Stimulated activated CD4-positive, alpha-beta T cell treated with anti-CD3 and anti-CD28 coated beads, Interleukin-1b, Interleukin-23, amount 100 ng/mL, for 48 hours (primary cell): ENCODE results near the gene LOX.
"Not testable (repeated sequence)": the region's sequence is repeated elsewhere in the genome, so short reads cannot be mapped to it uniquely, and the experiment has no call there.

Experiments used
- DNase-seq: peaks from one replicate; pipeline ENCODE4 v3.0.0-alpha.2; 2020

Gene LOX

DNA sequence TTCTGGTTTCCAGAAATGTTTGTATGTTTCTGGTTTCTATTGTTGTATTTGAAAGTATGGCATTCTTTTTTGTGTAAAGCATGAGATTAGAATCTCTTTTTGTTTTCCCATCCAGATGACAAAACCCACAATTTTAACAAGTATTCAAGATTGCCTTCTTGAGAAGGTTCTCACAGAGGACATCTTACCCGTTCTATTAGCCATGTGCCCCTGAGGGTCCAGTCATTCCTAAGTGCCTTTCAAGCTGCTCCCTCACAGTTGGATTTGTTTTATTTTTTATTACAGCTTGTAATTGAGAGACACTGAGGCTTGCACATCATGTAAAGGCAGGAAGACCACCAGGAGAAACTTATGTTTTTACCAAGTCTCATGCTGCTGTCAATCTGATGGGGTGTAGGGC lies 19.3 kb upstream of the LOX start:
- DNase-seq = no peak

DNA sequence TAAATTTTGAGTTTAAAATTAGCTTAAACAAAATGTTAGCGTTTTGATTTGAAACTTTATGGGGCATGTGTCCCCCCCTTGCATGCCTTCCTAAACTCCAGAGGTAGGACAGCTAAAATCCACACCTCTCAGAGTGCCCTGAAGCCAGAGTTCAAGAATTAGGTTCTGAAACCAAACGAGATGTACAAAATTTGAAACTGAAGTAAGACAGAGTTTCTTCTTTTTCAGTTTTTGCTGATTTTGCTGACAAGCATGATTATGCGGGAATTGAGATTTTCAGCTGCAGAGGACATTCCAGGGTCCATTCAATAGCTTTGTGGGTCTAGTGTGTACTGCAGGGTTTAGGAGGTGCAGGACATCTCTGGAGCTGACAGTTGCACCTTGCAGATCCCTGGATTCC lies 17.1 kb upstream of the LOX start:
- DNase-seq = no peak

DNA sequence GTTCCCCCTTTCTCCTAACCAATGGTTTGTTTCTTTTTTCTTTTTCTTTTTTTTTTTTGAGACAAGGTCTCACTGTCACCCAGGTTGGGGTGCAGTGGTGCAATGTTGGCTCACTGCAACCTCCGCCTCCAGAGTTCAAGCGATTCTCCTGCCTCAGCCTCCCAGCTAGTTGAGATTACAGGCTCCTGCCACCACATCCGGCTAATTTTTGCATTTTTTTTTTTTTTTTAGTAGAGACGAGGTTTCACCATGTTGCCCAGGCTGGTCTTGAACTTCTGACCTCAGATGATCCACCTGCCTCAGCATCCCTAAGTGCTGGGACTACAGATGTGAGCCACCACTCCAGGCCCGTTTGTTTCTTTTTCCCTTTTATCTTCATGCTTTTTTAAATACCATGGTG lies 16.2 kb upstream of the LOX start:
- DNase-seq = not testable (repeated sequence)

DNA sequence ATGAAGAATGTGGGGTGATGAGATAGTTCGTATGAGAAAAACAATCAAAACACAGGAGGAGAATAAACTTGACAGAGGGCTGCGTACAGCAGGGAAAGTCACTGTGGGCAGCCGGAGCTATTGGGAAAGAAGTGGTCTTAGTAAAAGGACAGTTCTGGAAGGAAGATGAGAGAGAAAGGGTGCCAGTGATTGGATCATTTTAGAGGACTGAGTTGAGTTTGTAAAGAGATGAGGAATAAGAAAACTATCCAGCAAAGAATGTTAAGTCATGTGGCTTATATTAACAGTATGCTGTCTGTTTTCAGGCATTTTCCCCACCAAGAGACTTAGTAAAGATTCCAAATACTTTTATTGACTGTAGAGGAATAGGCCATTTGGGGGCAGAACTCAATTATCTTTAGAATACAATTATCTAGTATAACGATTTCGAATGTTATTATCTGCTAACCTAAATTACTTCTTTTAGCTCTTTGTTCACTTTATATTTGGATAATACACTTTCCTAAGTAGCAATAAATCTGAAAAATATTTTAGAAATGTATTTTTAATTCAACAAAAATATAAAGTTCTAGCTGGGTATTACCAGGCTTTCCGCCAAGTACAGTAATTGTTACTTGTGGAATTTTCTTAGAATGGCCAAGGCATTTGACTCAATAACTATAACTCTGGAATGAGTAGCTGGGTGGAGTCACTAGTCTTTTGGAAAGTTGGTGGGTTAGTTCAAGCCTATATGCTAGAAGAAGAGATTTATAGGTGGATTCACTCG lies 15.5 kb upstream of the LOX start:
- no peak for DNase-seq

DNA sequence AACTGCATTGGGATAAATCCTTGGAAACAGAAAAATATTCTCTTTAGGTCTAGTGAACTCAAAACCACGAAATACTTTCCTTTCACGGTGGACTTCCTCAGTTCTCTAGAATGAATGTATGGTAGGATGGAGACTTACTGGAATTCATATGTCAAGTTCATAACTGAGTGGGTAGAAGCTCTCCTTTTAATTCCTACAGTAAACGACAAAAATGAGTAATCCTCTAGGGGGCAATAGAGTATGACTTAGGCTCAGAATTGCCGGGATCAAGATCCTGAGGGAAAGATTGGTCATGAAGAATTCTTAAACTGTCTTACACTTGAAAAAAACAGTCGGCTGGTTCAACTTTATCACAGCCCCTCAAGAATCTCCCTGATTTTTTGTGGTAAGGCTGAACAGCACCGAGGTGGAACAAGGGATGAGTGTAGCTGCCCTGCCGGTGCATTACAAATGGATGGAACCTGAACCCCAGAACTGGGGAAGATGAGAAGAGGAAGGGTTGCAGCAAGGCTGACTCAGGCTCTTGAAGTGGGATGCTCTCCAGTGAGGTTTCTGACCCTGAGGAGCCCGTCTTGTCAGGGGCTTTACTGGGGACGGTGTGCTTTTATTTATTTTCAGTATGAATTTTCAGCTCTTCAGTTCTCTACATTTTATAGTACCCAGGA lies 14.0 kb upstream of the LOX start:
- DNase-seq = no peak

DNA sequence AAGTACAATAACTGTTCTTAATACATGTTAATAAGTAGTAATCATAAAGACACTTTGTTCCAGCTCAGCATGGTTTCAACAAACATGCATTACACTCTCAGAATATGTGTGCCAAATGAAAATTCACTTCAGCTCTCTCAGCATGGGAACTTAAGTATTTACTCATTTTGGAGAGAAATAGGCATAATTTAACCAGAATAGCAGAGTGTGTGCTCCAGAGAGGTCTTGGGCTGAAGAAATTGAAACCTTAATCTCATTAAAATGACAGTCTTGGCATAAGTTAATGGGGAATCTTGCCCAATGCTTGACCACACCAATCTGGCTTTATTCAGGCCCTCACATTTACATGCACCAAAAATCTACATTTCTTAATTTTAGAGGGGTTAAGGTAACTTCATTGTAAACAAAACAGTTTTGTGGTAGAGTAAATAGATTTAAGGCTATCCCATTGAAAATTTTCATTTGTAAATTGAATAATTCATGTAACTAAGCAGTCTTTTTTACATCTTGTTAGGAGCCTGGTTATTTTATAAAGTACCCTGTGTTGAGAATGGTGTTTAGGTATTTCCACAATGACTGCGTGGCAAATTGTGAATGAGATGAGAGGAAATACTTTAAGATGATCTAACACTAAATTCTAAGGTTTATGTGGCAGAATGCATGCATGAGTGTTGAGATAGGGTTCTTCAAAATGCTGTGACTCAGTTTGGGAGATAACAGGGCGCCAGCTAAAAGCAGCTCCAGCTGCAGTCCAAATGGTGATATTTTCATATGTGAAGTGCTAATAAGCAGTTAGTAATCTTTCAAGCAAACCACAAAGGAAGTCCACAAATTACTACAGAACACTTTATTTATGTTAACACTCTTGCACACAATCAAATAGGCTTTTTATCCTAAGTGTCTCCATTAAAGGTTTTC lies 11.3 kb upstream of the LOX start:
- DNase-seq = no peak

DNA sequence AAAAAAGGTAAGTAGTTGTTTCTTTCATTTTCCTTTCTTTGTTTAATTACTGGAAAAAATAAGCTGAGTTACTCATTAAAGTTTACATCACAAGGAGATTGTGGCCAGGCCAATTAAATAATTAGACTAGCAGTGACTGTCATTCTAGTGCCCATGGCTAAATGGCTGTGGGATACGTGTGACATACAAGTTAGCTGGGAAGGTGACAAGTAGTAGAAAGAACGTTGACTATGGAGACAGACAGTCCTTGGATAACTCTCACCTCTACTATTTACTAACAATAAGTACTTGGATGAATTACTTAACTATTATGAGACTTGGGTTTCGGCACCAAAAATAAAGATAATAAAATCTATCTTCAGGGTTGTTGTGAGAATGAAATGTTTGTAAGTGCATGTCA lies 7.0 kb upstream of the LOX start:
- DNase-seq = no peak

DNA sequence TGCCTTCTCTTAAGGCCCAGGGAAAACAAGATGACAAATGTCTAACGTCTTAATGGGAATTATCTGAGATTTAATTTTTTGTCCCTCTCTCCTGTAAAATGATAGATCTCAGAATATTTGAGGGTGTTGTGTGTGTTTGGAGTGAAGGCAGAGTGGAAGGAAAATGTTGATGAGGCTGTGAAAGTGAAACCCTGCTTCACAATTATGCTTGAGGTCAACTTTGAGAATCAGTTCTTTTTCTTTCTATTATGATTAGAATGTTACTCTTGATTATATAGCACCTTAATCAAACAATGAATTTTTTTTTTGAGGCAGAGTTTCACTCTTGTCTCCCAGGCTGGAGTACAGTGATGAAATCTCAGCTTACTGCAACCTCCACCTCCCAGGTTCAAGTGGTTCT lies 5.5 kb upstream of the LOX start:
- DNase-seq = no peak

DNA sequence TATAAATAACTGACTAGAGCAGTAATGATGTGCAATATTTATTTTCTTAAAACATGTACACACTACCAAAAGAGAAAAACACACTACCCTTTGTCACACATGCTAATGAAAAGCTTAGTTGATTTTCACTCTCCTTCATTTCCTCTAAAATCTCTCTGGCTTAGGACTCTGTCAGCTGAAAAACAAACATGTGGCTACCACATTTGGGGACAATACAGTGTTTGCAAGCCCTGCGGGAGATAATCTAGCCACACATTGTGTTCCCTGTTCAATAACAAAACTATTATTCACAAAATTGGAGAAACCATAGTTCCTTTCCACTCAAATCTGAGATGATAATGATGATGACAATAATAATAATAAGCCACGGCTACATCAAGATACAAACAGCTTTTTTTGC lies 3.5 kb upstream of the LOX start:
- no peak for DNase-seq

DNA sequence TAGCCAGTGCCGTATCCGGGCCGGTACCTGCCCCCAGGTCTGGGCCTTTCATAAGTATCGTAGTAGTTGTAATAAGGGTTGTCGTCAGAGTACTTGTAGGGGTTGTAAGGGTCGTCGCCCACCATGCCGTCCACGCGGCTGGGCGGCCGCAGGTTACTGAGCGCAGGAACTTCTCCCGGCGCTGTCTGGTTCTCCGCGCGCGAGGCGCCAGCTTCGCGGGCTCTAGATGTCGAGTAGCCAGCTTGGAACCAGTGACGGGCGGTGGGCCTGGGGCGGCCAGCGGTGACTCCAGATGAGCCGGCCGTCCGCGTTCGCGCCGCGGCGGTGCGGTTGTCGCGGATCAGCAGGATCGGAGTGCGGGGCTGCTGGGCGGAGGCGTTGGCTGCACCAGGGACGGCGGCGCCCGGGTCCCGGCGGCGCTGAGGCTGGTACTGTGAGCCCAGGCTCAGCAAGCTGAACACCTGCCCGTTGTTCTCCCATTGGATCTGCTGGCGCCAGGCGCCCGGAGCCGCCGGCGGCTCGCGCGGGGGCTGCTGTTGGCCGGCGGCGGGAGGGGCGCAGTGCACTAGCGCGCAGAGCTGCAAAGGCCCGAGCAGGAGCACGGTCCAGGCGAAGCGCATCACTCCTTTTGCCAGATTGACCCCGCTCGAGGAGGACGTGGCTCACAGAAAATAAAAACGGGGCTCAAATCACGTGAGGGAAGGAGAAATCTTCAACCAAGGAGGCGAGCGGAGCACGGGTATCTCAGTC lies 518 bp downstream of the LOX start:
- DNase-seq = no peak

DNA sequence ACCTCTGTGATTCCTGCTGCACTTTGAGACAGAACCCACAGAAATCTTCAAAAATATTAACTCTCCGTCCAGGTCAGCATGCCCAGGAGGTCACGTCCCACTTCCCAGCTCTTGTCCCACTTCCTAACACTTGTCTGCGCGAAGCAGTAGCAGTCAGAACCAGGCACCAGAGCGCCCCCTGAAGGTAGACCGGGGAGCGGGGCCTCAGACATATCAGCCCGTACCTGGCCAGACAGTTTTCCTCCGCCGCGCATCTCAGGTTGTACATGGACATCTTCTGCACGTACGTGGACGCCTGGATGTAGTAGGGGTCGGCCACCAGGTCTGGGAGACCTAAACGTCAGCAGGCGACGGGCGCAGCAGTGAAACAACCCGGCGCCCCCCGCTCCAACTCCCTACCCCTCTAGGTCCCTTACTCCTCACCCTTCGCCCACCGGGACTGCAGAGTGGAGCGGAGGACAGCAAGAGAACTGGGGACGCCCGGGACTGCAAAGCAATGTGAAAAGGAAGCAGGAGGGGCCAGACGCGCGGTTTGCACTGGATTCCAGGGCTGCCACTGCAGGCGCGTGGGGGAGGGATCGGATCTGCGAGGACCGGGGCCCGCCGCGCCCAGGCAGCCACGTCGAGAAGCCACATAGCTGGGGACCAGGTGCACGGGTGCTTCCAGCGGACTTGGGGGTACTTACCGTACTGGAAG lies 1.2 kb downstream of the LOX start:
- DNase-seq = peak; percentile 63

DNA sequence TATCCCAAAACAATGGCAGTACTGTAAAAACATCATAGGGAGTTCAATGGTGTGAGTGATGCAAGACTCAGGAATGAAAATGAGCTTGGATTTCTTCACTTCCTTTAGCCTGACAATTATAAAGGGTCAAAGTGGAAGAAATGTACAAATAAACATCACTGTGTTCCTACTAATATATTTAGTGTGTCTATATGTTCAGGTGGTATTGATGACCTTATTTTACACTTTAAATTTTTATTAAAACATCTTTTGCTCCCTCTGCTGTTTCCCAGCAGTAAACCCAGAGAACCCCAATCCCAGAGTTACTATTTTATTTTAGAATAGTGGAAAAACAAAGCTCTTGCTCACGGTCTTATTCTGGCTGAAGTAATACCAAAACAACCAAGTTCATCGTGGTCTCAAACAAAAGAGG lies 2.0 kb downstream of the LOX start:
- DNase-seq = no peak

DNA sequence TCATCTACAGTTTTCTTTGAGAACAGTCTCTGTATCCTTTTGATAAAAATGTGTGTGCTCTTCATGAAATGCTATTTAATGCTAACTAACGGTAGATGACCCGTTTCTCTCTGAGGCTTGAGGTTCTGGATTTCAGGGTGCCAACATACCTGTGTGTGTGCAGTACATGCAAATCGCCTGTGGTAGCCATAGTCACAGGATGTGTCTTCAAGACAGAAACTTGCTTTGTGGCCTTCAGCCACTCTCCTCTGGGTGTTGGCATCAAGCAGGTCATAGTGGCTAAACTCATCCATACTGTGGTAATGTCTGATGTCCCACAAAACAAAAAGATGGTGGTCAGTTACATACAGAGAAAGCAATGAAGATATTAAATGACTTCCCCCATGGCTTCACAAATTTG lies 4.2 kb downstream of the LOX start:
- no peak for DNase-seq

DNA sequence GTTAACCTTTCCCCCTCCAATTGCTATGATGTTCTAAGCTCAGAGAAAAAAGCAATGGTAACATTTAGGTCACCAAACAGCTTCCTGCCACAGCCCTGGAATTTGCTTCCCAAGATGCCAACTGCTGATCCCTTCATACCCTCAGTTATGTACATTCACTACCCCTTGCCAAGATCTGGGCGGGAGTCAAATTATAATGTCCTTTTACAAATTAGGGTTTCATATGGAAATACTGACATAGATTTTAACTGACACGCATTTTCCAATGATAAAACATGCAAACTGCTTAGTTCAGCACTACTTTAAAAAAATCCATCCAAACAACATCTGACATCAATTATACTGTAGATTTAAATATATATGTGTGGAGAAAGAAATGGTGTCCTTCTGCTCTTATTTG lies 5.0 kb downstream of the LOX start:
- DNase-seq = no peak

DNA sequence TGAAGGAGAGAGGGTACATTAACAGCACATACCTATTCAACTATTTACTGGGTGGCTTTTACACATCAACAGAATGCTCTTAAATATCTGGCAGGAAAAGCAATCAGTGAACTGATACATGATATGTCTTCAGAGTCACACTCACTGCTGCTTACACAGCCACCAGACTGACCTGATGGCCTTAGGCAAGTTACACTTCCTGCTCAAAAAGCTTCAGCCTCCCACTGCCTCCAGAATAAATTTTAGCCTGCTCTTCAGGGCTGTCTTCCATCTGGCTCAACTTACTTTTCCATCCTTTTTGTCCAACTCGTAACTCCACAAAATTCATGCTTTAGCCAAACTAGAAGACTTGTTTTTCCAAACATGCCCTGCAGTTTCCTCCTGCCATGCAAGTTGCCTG lies 10.7 kb downstream of the LOX start:
- DNase-seq = no peak

DNA sequence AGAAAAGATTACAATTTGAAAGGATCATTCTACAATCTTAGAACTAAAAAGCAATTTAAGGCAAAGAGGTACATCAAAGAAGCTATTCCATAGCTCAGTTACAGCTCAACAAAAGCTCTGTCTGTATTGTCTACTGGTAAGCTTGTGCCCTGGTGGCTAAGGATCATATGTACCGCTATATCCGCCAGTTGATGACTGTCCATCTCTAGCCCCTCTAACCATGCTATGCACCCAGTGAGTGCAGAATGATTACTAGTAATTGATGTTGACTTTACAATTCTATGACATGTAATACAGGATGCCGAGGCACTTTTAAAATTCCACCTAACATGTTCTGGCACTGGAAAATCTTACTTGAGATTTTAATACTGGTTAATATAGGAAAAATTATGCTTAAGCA lies 13.1 kb downstream of the LOX start:
- DNase-seq = no peak

DNA sequence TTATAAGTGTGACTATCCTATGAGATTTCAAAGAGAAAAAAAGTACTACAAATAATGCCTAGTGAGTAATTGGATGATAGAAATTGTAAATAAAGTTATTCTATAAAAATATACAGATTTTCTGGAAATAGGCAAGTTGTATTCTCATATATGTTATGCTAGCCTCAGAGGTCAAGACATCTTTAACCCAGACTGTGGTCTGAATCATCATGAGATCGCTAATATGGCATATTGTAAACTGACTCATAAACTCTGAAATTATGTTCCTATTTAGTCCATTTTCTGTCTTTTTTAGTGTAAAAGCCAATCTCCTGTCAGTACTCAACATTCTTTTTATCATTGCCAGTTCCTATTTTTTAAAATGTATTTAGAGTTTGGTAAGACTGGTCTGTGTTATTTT lies 14.2 kb downstream of the LOX start:
- no peak for DNase-seq

DNA sequence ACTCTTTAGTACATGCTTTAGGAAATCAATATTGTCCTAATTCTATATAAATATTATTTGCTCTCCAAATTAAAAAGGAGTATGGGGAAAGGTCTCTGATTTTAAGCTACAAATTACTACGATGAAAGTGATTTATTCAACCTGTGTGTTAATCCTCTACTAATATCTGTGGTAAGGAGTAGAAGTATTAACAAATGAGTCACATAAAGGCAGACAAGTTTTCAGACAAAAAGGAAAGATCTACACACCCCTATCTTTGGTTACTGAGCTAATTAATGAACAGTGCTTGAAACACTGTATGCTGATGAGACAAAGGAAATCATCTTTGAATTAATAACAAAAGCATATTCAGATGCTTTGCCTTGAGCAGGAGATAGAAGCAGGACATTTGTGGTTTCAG lies 15.9 kb downstream of the LOX start:
- no peak for DNase-seq

DNA sequence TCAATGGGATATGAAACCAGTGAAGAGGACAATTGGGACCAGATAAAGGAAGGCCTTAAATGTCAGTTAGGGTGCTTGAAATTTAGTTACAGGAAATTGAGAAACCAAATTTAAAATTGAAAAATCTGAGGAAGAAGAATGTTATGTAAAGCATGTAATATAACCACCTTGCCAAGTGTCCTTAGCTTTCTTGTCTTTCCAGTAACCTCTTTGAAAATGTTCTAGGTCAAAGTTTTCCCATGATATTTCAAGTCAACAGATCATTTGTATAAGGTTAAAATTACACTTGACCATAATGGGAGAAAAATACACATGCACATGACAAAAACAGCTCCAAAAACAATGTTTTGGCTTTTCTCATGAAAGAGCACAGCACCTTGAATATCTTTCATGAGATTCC lies 21.1 kb downstream of the LOX start:
- no peak for DNase-seq

DNA sequence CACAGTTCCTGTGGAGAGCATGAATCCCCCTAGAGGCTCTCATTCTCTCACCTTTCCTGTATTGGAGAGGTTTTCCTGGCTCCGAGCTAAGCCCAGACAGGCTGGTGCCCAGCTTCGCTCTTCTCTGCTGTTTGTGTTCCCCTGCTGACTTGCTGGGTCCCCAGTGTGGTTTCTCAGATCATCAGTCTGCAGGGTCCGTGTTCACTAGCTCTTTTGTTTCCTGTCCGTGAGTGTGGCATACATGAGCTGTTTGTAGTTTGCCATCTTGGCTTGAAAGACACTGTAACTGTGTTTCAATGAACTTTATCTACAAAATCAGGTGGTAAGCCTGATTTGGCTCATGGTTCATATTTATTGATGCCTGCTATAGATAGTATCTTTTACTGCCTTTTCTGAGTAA lies 23.8 kb downstream of the LOX start:
- DNase-seq = no peak

DNA sequence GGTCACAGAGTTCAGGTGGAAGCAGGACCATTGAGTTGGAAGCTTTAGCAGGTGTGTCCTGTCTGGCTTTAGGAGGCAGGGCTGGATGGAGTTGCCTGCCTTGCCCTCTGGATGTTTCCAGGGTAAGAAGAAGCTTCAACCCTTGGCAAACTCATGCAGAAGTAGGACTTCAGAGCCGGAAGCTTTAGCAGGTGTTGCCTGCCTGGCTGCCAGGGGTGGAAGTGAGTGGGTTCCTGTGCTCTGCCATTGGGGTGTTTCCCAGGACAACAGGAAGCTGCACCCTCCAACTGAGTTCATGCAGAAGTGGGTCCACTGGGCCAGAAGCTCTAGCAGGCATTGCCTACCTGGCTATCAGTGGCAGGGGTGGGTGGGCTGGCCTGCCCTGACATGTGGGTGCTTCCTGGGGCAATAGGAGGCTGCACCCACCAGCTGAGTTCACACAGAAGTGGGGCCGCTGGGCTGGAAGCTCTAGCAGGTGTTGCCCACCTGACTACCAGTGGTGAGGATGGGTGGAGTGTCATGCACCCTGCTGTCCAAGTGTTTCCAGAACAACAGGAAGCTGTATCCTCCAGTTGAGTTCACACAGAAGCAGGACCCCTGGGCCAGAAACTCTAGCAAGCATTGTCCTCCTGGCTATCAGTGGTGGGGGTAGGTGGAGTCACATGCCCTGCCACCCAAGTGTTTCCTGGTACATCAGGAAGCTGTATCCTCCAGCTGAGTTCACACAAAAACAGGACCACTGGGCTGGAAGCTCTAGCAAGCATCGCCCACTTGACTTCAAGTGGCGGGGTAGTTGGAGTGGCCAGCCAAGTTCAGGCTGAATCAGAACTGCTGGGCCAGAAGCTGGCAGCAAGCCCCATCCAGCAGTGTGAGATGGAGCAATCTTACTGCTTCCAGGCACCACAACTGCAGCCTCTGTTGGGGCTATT lies 24.6 kb downstream of the LOX start:
- DNase-seq = no peak
